Activated CD4-positive, alpha-beta T cell treated with anti-CD3 and anti-CD28 coated beads, Interleukin-2, amount 50 U/mL, for 4 hours (primary cell): ENCODE measurements around the gene C1orf174.

Experiments used
- DNase-seq, 2 experiments: peaks; one replicate each; pipeline ENCODE4 v3.0.0-alpha.2; 2020

Gene C1orf174

GRCh38 chr1:3893190-3893589, 6.9 kb downstream of the C1orf174 start:
- no peak for DNase-seq

GRCh38 chr1:3892748-3893147, 7.3 kb downstream of the C1orf174 start:
- DNase-seq: no peak

- no peak for DNase-seq
Measured at GRCh38 chr1:3891329-3891865, 8.7 kb downstream of the C1orf174 start.

DNA sequence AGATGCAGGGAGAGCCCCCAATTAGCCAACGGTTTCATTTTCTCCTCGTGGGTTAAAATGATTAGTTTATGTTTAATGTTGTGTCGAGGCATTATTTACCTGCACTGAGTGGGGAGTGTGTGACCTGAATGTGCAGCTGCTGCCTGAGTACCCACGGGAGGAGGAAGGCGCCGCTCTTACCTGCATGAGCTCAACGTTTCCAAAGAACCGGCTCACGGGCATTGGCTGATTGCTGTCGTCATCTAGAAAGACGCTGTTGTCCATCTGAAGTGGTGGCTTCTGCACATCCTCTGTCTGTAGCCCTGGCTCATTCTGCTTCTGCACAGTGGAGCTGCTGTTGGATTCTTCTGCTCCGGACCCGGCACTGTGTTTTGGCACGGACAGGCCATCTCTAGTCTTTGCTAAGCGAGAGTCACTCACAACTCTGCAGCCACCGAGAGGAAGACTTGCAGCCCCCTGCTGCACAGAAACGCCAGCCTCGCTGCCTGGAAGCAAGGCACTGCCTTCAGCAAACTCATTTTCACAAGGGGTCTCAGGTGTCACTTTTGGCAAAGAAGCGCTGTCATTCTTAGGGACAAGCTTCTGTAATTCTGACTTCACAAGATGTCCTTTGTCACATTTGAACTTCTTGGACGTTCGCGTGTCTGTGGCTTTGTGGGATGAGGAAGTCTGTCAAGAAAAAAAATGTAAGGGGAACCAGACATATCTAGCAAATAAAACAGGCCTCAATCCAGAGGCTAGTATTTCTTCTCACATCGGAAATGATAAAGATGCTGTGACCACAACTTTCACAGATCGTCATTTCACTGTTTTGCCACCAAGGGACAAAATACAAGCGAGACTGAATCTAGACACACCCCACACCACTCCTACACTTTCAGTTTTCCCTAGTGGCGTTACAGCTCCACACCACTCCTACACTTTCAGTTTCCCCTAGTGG, 9.4 kb downstream of the C1orf174 start:
- no peak for DNase-seq

GRCh38 chr1:3889936-3890335, 10.1 kb downstream of the C1orf174 start:
- no peak for DNase-seq

GRCh38 chr1:3888301-3888700, 11.8 kb downstream of the C1orf174 start:
- DNase-seq: no peak

DNA sequence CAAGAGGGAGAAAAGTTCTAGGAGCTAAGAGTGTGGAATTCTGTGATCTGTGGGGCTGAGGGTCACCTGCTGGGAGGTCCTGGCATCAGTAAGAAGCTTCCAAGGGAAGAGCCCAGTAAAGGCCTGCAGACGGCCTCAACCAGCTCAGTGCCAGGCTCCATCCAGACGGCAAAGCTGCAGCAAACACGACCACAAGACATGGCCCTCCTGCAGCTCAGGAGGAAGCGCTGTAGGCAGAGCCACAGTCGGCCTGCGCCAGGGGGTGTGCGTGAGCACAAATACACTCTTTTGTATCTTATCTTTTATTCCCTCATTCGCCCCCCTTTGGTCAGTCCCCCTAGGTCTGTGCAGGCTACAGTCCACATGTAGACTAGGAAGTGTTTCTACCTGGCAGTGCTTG, 13.4 kb downstream of the C1orf174 start:
- no peak for DNase-seq

- DNase-seq: no peak
Measured at GRCh38 chr1:3886106-3886670, 13.9 kb downstream of the C1orf174 start.

DNA sequence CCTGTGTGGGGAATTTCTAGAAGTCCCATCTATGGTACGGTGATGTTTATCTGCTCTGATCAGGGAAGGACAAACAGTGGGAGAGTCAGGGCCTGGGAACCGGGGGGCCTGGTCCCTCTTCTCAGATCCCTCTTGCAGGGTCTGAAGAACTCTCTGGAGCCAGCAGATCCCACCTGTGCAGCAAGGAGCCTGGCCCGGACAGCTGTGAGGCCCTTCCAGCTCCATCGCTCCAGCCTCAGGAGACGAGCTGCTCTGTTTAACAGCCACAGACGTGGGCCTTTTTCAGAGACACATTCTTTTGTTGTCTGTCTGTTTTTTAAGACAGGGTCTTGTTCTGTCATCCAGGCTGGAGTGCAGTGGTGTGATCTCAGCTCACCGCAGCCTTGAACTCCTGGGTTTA, 14.5 kb downstream of the C1orf174 start:
- no peak for DNase-seq

DNA sequence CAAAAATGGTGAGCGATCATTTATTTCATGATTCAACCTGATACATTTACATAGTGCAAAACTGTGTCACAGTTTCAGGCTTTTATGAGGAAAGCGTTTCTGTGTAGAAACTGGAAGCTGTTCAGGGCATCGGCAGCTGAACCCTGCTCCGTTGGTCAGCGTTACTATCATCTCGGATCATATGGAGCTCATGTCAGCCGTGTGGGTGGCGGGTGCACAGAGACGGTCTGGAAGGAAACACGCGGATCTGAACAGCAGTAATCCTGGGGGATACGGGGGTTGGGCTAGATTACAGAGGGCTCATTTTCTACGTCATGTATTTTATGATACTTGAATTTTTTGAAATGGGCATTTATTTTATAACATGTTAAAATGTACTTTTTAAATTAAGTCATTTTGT, 15.1 kb downstream of the C1orf174 start:
- no peak for DNase-seq

- no peak for DNase-seq
Measured at GRCh38 chr1:3883194-3883925, 16.7 kb downstream of the C1orf174 start.

DNA sequence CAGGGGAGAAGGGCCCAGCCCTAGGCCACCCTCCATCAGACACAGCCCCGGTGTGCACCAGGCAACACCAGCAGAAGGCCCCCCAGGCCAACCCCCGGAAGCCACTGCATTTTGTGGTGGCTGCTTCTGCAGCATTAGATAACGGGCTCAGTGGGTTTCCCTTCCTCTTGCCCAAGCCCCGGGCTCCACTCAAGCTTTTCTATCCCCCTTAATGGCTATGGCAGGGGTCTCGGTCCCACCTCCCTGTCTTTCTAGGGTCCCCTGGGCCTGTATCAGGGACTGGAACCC, 18.9 kb downstream of the C1orf174 start:
- DNase-seq: no peak

GRCh38 chr1:3880429-3881192, 19.5 kb downstream of the C1orf174 start:
- DNase-seq: no peak

DNA sequence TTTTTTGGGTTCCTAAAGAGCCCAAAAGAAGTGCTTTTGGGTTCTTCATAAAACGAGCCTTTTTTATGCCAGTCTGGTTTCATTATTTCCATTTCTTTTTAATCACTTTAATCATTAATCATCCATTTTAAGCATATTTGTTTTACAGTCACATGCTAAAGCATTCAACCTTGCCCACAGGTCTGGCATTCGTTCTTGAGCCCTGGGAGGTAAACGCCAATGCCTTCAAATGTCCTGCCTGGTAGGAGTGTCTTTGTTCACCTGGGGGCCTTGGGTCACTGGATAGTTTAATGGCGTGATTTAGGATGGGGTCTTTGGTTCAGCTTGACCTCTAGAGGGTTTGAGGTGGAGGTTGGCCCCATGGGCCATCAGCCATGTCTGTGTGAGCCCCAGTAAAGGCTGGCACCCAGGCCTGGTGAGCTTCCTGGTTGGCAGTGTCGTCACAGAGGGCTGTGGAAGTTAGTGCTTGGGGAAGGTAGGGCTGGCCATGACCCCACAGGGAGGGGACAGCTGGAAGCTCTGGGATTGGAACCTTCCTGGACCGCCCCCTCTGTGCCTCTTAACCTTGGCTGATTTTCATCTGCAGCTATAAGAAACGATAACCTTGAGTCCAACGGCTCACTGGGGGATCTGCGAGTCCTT, 20.2 kb downstream of the C1orf174 start:
- DNase-seq: no peak

- no peak for DNase-seq
Measured at GRCh38 chr1:3879099-3879498, 21.0 kb downstream of the C1orf174 start.

DNA sequence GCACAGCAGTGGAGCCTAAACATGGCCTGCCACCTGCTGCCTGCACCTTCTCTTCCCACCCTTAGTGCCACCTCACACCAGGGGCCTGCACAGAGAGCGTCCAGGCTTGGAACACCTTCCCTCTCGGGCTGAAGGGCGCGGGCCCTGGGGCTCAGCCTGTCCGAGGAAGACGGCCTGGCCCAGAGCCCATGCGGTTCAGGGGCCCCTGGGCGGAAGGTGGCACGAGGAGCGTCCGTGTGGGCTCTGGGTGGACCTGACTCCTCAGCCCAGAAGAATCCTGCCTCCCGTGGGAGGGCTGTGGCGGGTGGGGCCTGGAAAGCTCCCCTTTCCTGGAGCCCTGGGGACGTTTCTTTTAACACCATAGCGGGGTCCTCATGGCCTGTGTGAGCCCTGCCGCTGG, 23.4 kb downstream of the C1orf174 start:
- no peak for DNase-seq

- no peak for DNase-seq
Measured at GRCh38 chr1:3874736-3875135, 25.3 kb downstream of the C1orf174 start.

DNA sequence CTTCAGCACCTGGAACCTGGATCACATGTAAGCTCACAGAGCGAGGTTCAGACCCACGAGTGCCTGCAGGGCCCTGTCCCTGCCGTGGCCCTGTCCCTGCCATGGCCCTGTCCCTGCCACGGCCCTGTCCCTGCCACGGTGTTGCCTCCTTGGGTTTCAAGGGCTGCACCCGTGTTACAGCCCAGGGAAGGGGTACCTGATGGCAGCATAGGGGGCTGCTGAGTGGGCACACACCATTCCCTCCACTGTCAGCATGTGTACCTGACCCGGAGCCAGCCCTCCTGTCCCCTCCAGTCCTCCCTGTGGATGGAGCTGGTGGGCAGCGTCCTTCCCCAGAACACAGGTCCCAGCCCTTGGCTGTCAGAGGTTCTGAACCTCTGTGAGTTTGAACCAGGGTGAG, 27.5 kb downstream of the C1orf174 start:
- no peak for DNase-seq

DNA sequence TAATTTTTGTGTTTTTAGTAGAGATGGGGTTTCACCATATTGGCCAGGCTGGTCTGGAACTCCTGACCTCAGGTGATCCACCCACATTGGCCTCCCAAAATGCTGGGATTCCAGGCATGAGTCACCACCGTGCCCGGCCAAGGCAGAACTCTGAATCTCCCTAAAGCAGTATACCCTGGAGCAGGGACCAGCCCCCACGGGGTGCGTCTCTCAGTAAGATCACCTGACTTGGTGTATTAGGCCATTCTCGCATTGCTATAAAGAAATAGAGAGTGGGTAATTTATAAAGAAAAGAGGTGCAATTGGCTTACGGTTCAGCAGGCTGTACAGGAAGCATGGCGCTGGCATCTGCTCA, 28.6 kb downstream of the C1orf174 start:
- DNase-seq: no peak

- DNase-seq: no peak
Measured at GRCh38 chr1:3869751-3870301, 30.2 kb downstream of the C1orf174 start.

DNA sequence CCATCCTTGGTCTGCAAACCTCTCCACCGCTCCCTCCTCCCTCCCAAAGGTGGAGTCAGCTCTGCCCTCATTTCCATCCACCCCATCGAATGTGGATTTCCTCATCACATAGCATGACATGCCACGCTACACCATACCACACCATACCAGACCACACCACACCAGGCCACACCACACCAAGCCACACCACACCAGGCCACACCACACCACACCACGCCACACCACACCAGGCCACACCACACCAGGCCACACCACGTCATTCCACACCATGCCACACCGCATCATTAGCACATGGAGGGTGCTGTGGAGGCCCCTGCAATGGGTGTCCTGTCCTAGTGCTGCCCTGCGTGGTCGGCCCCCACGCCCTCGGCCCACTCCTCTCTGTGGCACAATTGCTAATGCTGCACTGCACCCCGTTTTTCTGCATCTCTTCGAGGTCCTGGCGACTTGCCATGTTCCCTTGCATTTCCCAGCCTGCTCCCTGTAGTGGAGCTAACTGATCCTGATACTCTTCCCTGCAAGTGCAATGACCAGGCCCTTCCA, 31.5 kb downstream of the C1orf174 start:
- no peak for DNase-seq

- no peak for DNase-seq
Measured at GRCh38 chr1:3865606-3866160, 34.4 kb downstream of the C1orf174 start.
